ENCODE data around the gene TSPAN3.

TSPAN3 gene

GRCh38 chr15:77009646-77010311, 61.1 kb downstream of the TSPAN3 start:
- DNase-seq (ENCODE audit: low read depth): no peak

- no peak for DNase-seq (ENCODE audit: low read depth)
Observed at GRCh38 chr15:77009176-77009575, 61.7 kb downstream of the TSPAN3 start.

- DNase-seq (ENCODE audit: low read depth): no peak
Observed at GRCh38 chr15:77004189-77004588, 66.7 kb downstream of the TSPAN3 start.

GRCh38 chr15:77002954-77003912, 67.7 kb downstream of the TSPAN3 start:
- peak; percentile 61 for DNase-seq (ENCODE audit: low read depth)

- DNase-seq (ENCODE audit: low read depth): no peak
Observed at GRCh38 chr15:77002436-77002835, 68.5 kb downstream of the TSPAN3 start.

- no peak for DNase-seq (ENCODE audit: low read depth)
Observed at GRCh38 chr15:77001966-77002365, 68.9 kb downstream of the TSPAN3 start.

GRCh38 chr15:77001351-77001750, 69.6 kb downstream of the TSPAN3 start:
- no peak for DNase-seq (ENCODE audit: low read depth)

GRCh38 chr15:76999996-77000395, 70.9 kb downstream of the TSPAN3 start:
- no peak for DNase-seq (ENCODE audit: low read depth)

GRCh38 chr15:76998663-76999285, 72.1 kb downstream of the TSPAN3 start:
- no peak for DNase-seq (ENCODE audit: low read depth)

- DNase-seq (ENCODE audit: low read depth): peak; percentile 55
Observed at GRCh38 chr15:76996526-76997401, 74.1 kb downstream of the TSPAN3 start.

GRCh38 chr15:76996076-76996525, 74.8 kb downstream of the TSPAN3 start:
- no peak for DNase-seq (ENCODE audit: low read depth)

- peak; percentile 49 for DNase-seq (ENCODE audit: low read depth)
Observed at GRCh38 chr15:76994971-76995945, 75.7 kb downstream of the TSPAN3 start, which contains the start of gene PSTPIP1. TSS of gene PSTPIP1 (plus strand) at chr15:76995126. CDS start at chr15:76995574, 448 bp downstream.

GRCh38 chr15:76994496-76994895, 76.4 kb downstream of the TSPAN3 start:
- DNase-seq (ENCODE audit: low read depth): no peak

- peak; percentile 35 for DNase-seq (ENCODE audit: low read depth)
Observed at GRCh38 chr15:76994001-76994400, 76.9 kb downstream of the TSPAN3 start.

- DNase-seq (ENCODE audit: low read depth): no peak
Observed at GRCh38 chr15:76993114-76993725, 77.7 kb downstream of the TSPAN3 start.

- no peak for DNase-seq (ENCODE audit: low read depth)
Observed at GRCh38 chr15:76991741-76992645, 78.9 kb downstream of the TSPAN3 start.
